HG02943 (cell line): ENCODE results near the gene TRPM3.
"Not testable (repeated sequence)": the region's sequence is repeated elsewhere in the genome, so short reads cannot be mapped to it uniquely, and the experiment has no call there.

ENCODE experiments used
- ATAC-seq: cut with Tn5 transposase; IDR thresholded peaks from one replicate; pipeline ENCODE4 v1.9.1; 2021; ENCODE audit warnings: mild to moderate bottlenecking, low read depth, moderate library complexity; ENCODE audit not compliant: unreplicated experiment

TRPM3 gene

GRCh38 chr9:71004196-71004595 lies 117.2 kb downstream of the TRPM3 start:
- ATAC-seq: no peak

GRCh38 chr9:71003346-71003745 lies 118.1 kb downstream of the TRPM3 start:
- no peak for ATAC-seq

GRCh38 chr9:71001780-71002386 lies 119.5 kb downstream of the TRPM3 start:
- ATAC-seq: no peak

- ATAC-seq: no peak
These were observed 122.5 kb downstream of the TRPM3 start for GRCh38 chr9:70998962-70999361.

- ATAC-seq: no peak
These were observed 125.9 kb downstream of the TRPM3 start for GRCh38 chr9:70995511-70995910.

- ATAC-seq: no peak
These were observed 126.8 kb downstream of the TRPM3 start for GRCh38 chr9:70994582-70994981.

GRCh38 chr9:70988551-70988950 lies 132.9 kb downstream of the TRPM3 start:
- no peak for ATAC-seq

GRCh38 chr9:70987986-70988385 lies 133.4 kb downstream of the TRPM3 start:
- ATAC-seq: no peak

- ATAC-seq: no peak
These were observed 134.4 kb downstream of the TRPM3 start for GRCh38 chr9:70986984-70987383.

GRCh38 chr9:70983723-70984295 lies 137.6 kb downstream of the TRPM3 start:
- ATAC-seq: no peak

- no peak for ATAC-seq
These were observed 140.1 kb downstream of the TRPM3 start for GRCh38 chr9:70981312-70981711.

GRCh38 chr9:70979966-70980365 lies 141.5 kb downstream of the TRPM3 start:
- no peak for ATAC-seq

- ATAC-seq: no peak
These were observed 143.3 kb downstream of the TRPM3 start for GRCh38 chr9:70978085-70978484.

- no peak for ATAC-seq
These were observed 145.6 kb downstream of the TRPM3 start for GRCh38 chr9:70975821-70976220.

- no peak for ATAC-seq
These were observed 149.7 kb downstream of the TRPM3 start for GRCh38 chr9:70971723-70972122.

- ATAC-seq: not testable (repeated sequence)
These were observed 155.0 kb downstream of the TRPM3 start for GRCh38 chr9:70966380-70966779.

GRCh38 chr9:70964861-70965260 lies 156.6 kb downstream of the TRPM3 start:
- ATAC-seq: no peak

GRCh38 chr9:70963554-70963953 lies 157.9 kb downstream of the TRPM3 start:
- ATAC-seq: no peak

- ATAC-seq: no peak
These were observed 158.5 kb downstream of the TRPM3 start for GRCh38 chr9:70962761-70963440.

GRCh38 chr9:70959366-70959765 lies 162.1 kb downstream of the TRPM3 start:
- no peak for ATAC-seq

- no peak for ATAC-seq
These were observed 166.8 kb downstream of the TRPM3 start for GRCh38 chr9:70954596-70955143.

- no peak for ATAC-seq
These were observed 167.3 kb downstream of the TRPM3 start for GRCh38 chr9:70954126-70954525.
